Hepatocyte (in vitro differentiated cells): ENCODE data around the gene FKBP11. TPM values are rescaled to one million over a fixed set of nuclear protein-coding genes. Genes with fewer than 3 reads are reported as not detected.

ENCODE experiments used
- DNase-seq: peaks from one replicate; pipeline ENCODE4 v3.0.0-alpha.2; 2016; ENCODE audit warnings: low spot score
- H2AFZ ChIP-seq: fragments of 200-600 bp; sonication (generic); 2 replicates; pipeline ENCODE4 v1.6.0; 2016; ENCODE audit warnings: antibody characterized with exemption, mild to moderate bottlenecking
- H3K27ac ChIP-seq: fragments of 200-600 bp; sonication (generic); 2 replicates; pipeline ENCODE4 v1.5.1; 2016; ENCODE audit warnings: mild to moderate bottlenecking
- H3K27me3 ChIP-seq: fragments of 200-600 bp; sonication (generic); 2 replicates; pipeline ENCODE4 v1.6.1; 2016
- H3K36me3 ChIP-seq: fragments of 200-600 bp; sonication (generic); replicated peaks from 2 replicates; pipeline ENCODE4 v1.5.1; 2016; ENCODE audit warnings: low read depth; ENCODE audit not compliant: insufficient read depth
- H3K4me1 ChIP-seq: fragments of 200-600 bp; sonication (generic); 2 replicates; pipeline ENCODE4 v1.5.1; 2016; ENCODE audit warnings: mild to moderate bottlenecking, moderate library complexity; ENCODE audit not compliant: insufficient read depth
- H3K4me2 ChIP-seq: fragments of 200-600 bp; sonication (generic); 2 replicates; pipeline ENCODE4 v1.6.0; 2016
- H3K4me3 ChIP-seq: fragments of 200-600 bp; sonication (generic); 2 replicates; pipeline ENCODE4 v1.5.1; 2016; ENCODE audit warnings: mild to moderate bottlenecking
- H3K79me2 ChIP-seq: fragments of 200-600 bp; sonication (generic); 2 replicates; pipeline ENCODE4 v1.6.0; 2017; ENCODE audit warnings: mild to moderate bottlenecking
- H3K9me2 ChIP-seq: fragments of 200-600 bp; sonication (generic); replicated peaks from 2 replicates; pipeline ENCODE4 v1.6.0; 2017; ENCODE audit warnings: mild to moderate bottlenecking; ENCODE audit not compliant: insufficient read depth
- H3K9me3 ChIP-seq: fragments of 200-600 bp; sonication (generic); 2 replicates; pipeline ENCODE4 v1.5.1; 2016; ENCODE audit warnings: low read depth, mild to moderate bottlenecking
- H4K20me1 ChIP-seq: fragments of 200-600 bp; sonication (generic); 2 replicates; pipeline ENCODE4 v1.6.0; 2016; ENCODE audit warnings: mild to moderate bottlenecking; ENCODE audit not compliant: insufficient read depth, poor library complexity, severe bottlenecking
- CTCF ChIP-seq: fragments of 200-600 bp; sonication (generic); IDR thresholded peaks from 2 replicates; pipeline ENCODE4 v1.5.1; 2016; ENCODE audit warnings: antibody characterized with exemption, mild to moderate bottlenecking; ENCODE audit not compliant: poor library complexity
- EZH2 ChIP-seq: fragments of 200-600 bp; sonication (generic); IDR thresholded peaks from 2 replicates; pipeline ENCODE4 v1.6.1; 2016; ENCODE audit warnings: antibody characterized with exemption, mild to moderate bottlenecking, borderline replicate concordance
- EZH2phosphoT487 ChIP-seq: fragments of 200-600 bp; sonication (generic); IDR thresholded peaks from one replicate; pipeline ENCODE4 v1.6.1; 2018; ENCODE audit warnings: antibody characterized with exemption, mild to moderate bottlenecking, low read depth, moderate library complexity; ENCODE audit not compliant: unreplicated experiment, severe bottlenecking
- WGBS: methylation state at CpG from one replicate; pipeline ENCODE4 v1.1.6; 2016; ENCODE audit warnings: low lambda C conversion rate; ENCODE audit errors: missing lambda C conversion rate; 5-methylcytosine and 5-hydroxymethylcytosine counted together
- polyA plus RNA-seq: library from polyadenylated mRNA; unstranded; fragments of >200 nt; fragmentation: Nextera tagmentation; extraction: Ambion mirVana; gene quantifications from 2 replicates; pipeline ENCODE4 v1.2.1, GENCODE V29; 2016
- total RNA-seq: library from RNA; depleted of rRNA; stranded (reverse); fragments of >200 nt; gene quantifications from 2 replicates; pipeline ENCODE4 v1.2.3, GENCODE V29; 2014

The FKBP11 gene
- total and polyA plus RNA-seq, 2 experiments from 2014 or later, result 30.4 to 201 TPM

GRCh38 chr12:48972952-48973483 is 47.7 kb upstream of the FKBP11 start:
- Histone ChIP-seq H3K79me2 (no peaks in the 10 kb centered on the region), H3K4me2 (no peak overlapping the region), H3K36me3 (no peaks in the 10 kb centered on the region), H3K4me3 (no peak overlapping the region), H3K9me3 (no peaks in the 10 kb centered on the region), H4K20me1 (no peaks in the 10 kb centered on the region), H3K9me2 (no peaks in the 10 kb centered on the region), H3K27ac (no peak overlapping the region), H3K27me3 (peaks cover 87% of the 10 kb centered on the region), H3K4me1 (peaks cover 28% of the 10 kb centered on the region), H2AFZ (no peak overlapping the region)
- WGBS, result 38% methylated on average over 3 of the region's 3 CpGs
- TF ChIP-seq EZH2phosphoT487, result no peak
- no peak for TF ChIP-seq CTCF
- DNase-seq, result no peak

DNA sequence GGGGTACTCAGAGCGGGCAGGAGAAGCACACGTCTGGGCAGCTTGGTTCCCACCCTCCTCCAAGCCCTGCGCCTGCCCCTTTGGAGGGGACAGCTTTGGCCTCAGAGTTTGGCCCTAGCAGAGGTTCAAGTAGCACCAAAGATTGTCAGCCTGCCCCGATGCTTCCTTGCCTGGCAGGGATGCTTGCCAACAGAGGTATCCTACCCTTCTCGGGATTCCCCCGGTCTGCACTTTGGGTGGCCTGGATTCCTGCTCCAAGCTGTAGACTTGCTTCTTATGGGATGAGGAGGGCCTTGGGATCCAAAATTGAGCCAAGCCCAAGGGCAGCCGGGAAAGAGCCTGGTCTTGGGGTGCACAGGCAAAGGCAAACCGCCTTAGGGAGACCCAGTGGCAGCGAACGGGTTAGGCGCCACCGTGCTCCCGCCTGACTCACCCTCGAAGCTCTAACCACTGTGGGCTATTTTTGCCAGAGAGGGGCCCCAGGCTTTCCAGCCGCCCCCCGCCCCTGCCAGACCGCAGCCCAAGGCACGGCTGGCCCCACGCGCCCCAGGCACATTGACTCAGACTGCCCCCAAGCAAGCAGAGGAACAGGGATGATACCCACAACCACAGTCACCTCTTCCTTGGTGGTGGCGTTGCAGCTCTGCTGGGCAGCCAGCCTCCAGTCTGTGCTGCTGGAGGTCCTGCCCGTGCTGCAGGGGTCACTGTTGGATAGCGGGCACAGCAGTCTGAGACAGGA is 47.1 kb upstream of the FKBP11 start:
- Histone ChIP-seq H3K4me2 (no peak overlapping the region), H3K27me3 (peaks cover 81% of the 10 kb centered on the region)

GRCh38 chr12:48970702-48971334 is 45.5 kb upstream of the FKBP11 start:
- Histone ChIP-seq H3K4me1 (peaks cover 24% of the 10 kb centered on the region), H3K27ac (no peak overlapping the region), H3K9me2 (no peaks in the 10 kb centered on the region), H3K36me3 (no peaks in the 10 kb centered on the region), H3K4me2 (peak overlapping the region; percentile 78), H3K27me3 (peaks cover 65% of the 10 kb centered on the region), H3K79me2 (no peaks in the 10 kb centered on the region), H4K20me1 (no peaks in the 10 kb centered on the region), H3K9me3 (no peaks in the 10 kb centered on the region), H3K4me3 (no peak overlapping the region), H2AFZ (peak overlapping the region; percentile 17)
- WGBS, result 31% methylated on average over 10 of the region's 10 CpGs
- DNase-seq, result no peak
- TF ChIP-seq CTCF (no peak), EZH2 (no peak), EZH2phosphoT487 (no peak)

More for the DNA sequence above, 47.1 kb upstream of the FKBP11 start:
- Histone ChIP-seq H3K36me3 (no peaks in the 10 kb centered on the region), H3K79me2 (no peaks in the 10 kb centered on the region), H2AFZ (no peak overlapping the region), H3K9me3 (no peaks in the 10 kb centered on the region), H3K4me3 (no peak overlapping the region), H3K4me1 (peaks cover 24% of the 10 kb centered on the region), H3K27ac (no peak overlapping the region), H3K9me2 (no peaks in the 10 kb centered on the region), H4K20me1 (no peaks in the 10 kb centered on the region)
- no peak for DNase-seq
- 40% methylated on average over 21 of the region's 23 CpGs for whole genome bisulfite sequencing
- TF ChIP-seq EZH2 (peak; percentile 48), CTCF (no peak), EZH2phosphoT487 (no peak)
